Hepatocyte (in vitro differentiated cells): ENCODE results near the gene SMIM44. TPM values are rescaled to one million over a fixed set of nuclear protein-coding genes. Genes with fewer than 3 reads are reported as not detected.

Experiments used
- DNase-seq: peaks from one replicate; pipeline ENCODE4 v3.0.0-alpha.2; 2016; ENCODE audit warnings: low spot score
- H2AFZ ChIP-seq: fragments of 200-600 bp; sonication (generic); 2 replicates; pipeline ENCODE4 v1.6.0; 2016; ENCODE audit warnings: antibody characterized with exemption, mild to moderate bottlenecking
- H3K27ac ChIP-seq: fragments of 200-600 bp; sonication (generic); 2 replicates; pipeline ENCODE4 v1.5.1; 2016; ENCODE audit warnings: mild to moderate bottlenecking
- H3K27me3 ChIP-seq: fragments of 200-600 bp; sonication (generic); 2 replicates; pipeline ENCODE4 v1.6.1; 2016
- H3K36me3 ChIP-seq: fragments of 200-600 bp; sonication (generic); replicated peaks from 2 replicates; pipeline ENCODE4 v1.5.1; 2016; ENCODE audit warnings: low read depth; ENCODE audit not compliant: insufficient read depth
- H3K4me1 ChIP-seq: fragments of 200-600 bp; sonication (generic); 2 replicates; pipeline ENCODE4 v1.5.1; 2016; ENCODE audit warnings: mild to moderate bottlenecking, moderate library complexity; ENCODE audit not compliant: insufficient read depth
- H3K4me2 ChIP-seq: fragments of 200-600 bp; sonication (generic); 2 replicates; pipeline ENCODE4 v1.6.0; 2016
- H3K4me3 ChIP-seq: fragments of 200-600 bp; sonication (generic); 2 replicates; pipeline ENCODE4 v1.5.1; 2016; ENCODE audit warnings: mild to moderate bottlenecking
- H3K79me2 ChIP-seq: fragments of 200-600 bp; sonication (generic); 2 replicates; pipeline ENCODE4 v1.6.0; 2017; ENCODE audit warnings: mild to moderate bottlenecking
- H3K9me2 ChIP-seq: fragments of 200-600 bp; sonication (generic); replicated peaks from 2 replicates; pipeline ENCODE4 v1.6.0; 2017; ENCODE audit warnings: mild to moderate bottlenecking; ENCODE audit not compliant: insufficient read depth
- H3K9me3 ChIP-seq: fragments of 200-600 bp; sonication (generic); 2 replicates; pipeline ENCODE4 v1.5.1; 2016; ENCODE audit warnings: low read depth, mild to moderate bottlenecking
- H4K20me1 ChIP-seq: fragments of 200-600 bp; sonication (generic); 2 replicates; pipeline ENCODE4 v1.6.0; 2016; ENCODE audit warnings: mild to moderate bottlenecking; ENCODE audit not compliant: insufficient read depth, poor library complexity, severe bottlenecking
- CTCF ChIP-seq: fragments of 200-600 bp; sonication (generic); IDR thresholded peaks from 2 replicates; pipeline ENCODE4 v1.5.1; 2016; ENCODE audit warnings: antibody characterized with exemption, mild to moderate bottlenecking; ENCODE audit not compliant: poor library complexity
- EZH2 ChIP-seq: fragments of 200-600 bp; sonication (generic); IDR thresholded peaks from 2 replicates; pipeline ENCODE4 v1.6.1; 2016; ENCODE audit warnings: antibody characterized with exemption, mild to moderate bottlenecking, borderline replicate concordance
- EZH2phosphoT487 ChIP-seq: fragments of 200-600 bp; sonication (generic); IDR thresholded peaks from one replicate; pipeline ENCODE4 v1.6.1; 2018; ENCODE audit warnings: antibody characterized with exemption, mild to moderate bottlenecking, low read depth, moderate library complexity; ENCODE audit not compliant: unreplicated experiment, severe bottlenecking
- WGBS: methylation state at CpG from one replicate; pipeline ENCODE4 v1.1.6; 2016; ENCODE audit warnings: low lambda C conversion rate; ENCODE audit errors: missing lambda C conversion rate; 5-methylcytosine and 5-hydroxymethylcytosine counted together
- polyA plus RNA-seq: library from polyadenylated mRNA; unstranded; fragments of >200 nt; fragmentation: Nextera tagmentation; extraction: Ambion mirVana; gene quantifications from 2 replicates; pipeline ENCODE4 v1.2.1, GENCODE V29; 2016
- total RNA-seq: library from RNA; depleted of rRNA; stranded (reverse); fragments of >200 nt; gene quantifications from 2 replicates; pipeline ENCODE4 v1.2.3, GENCODE V29; 2014

Gene SMIM44
- total and polyA plus RNA-seq, 2 experiments from 2014 or later, result not detected

GRCh38 chr19:3524078-3524842 lies 41.0 kb upstream of the SMIM44 start:
- H2AFZ ChIP-seq, result no peak overlapping the region
- no peaks in the 10 kb centered on the region for H3K4me1 ChIP-seq
- H3K27me3 ChIP-seq, result no peaks in the 10 kb centered on the region
- no peak overlapping the region for H3K27ac ChIP-seq
- no peak overlapping the region for H3K4me2 ChIP-seq
- no peak for DNase-seq
- peaks cover 38% of the 10 kb centered on the region for H3K79me2 ChIP-seq
- H3K9me2 ChIP-seq, result no peaks in the 10 kb centered on the region
- peaks cover 41% of the 10 kb centered on the region for H4K20me1 ChIP-seq
- WGBS, result 97% methylated on average over 32 of the region's 33 CpGs
- no peaks in the 10 kb centered on the region for H3K9me3 ChIP-seq
- TF ChIP-seq CTCF (no peak), EZH2 (no peak), EZH2phosphoT487 (no peak)
- H3K4me3 ChIP-seq, result no peak overlapping the region
- H3K36me3 ChIP-seq, result no peaks in the 10 kb centered on the region

GRCh38 chr19:3523361-3524077 lies 40.3 kb upstream of the SMIM44 start:
- no peaks in the 10 kb centered on the region for H3K9me2 ChIP-seq
- H3K36me3 ChIP-seq, result no peaks in the 10 kb centered on the region
- no peak overlapping the region for H3K4me3 ChIP-seq
- DNase-seq, result no peak
- H3K27me3 ChIP-seq, result no peaks in the 10 kb centered on the region
- H3K79me2 ChIP-seq, result peaks cover 46% of the 10 kb centered on the region
- H3K4me2 ChIP-seq, result no peak overlapping the region
- TF ChIP-seq CTCF, result no peak
- no peak for TF ChIP-seq EZH2
- no peak for TF ChIP-seq EZH2phosphoT487
- no peaks in the 10 kb centered on the region for H3K9me3 ChIP-seq
- WGBS, result 91% methylated on average over 21 of the region's 21 CpGs
- H2AFZ ChIP-seq, result no peak overlapping the region
- H3K4me1 ChIP-seq, result no peaks in the 10 kb centered on the region
- no peak overlapping the region for H3K27ac ChIP-seq
- H4K20me1 ChIP-seq, result peaks cover 49% of the 10 kb centered on the region

GRCh38 chr19:3522421-3523360 lies 39.5 kb upstream of the SMIM44 start:
- Histone ChIP-seq H4K20me1 (peaks cover 57% of the 10 kb centered on the region), H2AFZ (no peak overlapping the region)

More at GRCh38 chr19:3522421-3523360, 39.5 kb upstream of the SMIM44 start:
- Histone ChIP-seq H3K79me2 (peaks cover 54% of the 10 kb centered on the region), H3K4me2 (no peak overlapping the region), H3K4me3 (no peak overlapping the region), H3K9me3 (no peaks in the 10 kb centered on the region), H3K9me2 (no peaks in the 10 kb centered on the region), H3K27ac (no peak overlapping the region), H3K27me3 (no peaks in the 10 kb centered on the region), H3K36me3 (no peaks in the 10 kb centered on the region), H3K4me1 (no peaks in the 10 kb centered on the region)
- no peak for DNase-seq
- TF ChIP-seq CTCF (no peak), EZH2 (no peak), EZH2phosphoT487 (no peak)
- 95% methylated on average over 37 of the region's 40 CpGs for WGBS
